T47D (cell line): Measurements from ENCODE around the gene LCN2.
A peak's percentile ranks its signal among the peaks of the same experiment; 100 is the strongest.

ENCODE experiments used
- DNase-seq, 2 experiments: peaks; one replicate each; pipeline versions ENCODE4 v3.0.0 to v3.0.0-alpha.2; 2011 to 2012; ENCODE audit warnings: low read depth in 1 of 2, low spot score in 1 of 2
- JUND ChIP-seq: IDR thresholded peaks from 2 replicates; pipeline ENCODE4 v1.6.1; 2012; ENCODE audit warnings: low read depth
- in situ Hi-C: cut with HindIII; loops from 2 replicates; pipeline ENCODE4 v1.10.0; 2016; ENCODE audit warnings: low sequenced_read_pairs, low pct_unique_long_range_greater_than_20kb

The LCN2 gene

GRCh38 chr9:128152133-128153059 lies 3.1 kb downstream of the LCN2 start:
- no peak for TF ChIP-seq JUND
- in situ Hi-C loops: no loop called here
- DNase-seq: no peak

- TF ChIP-seq JUND: no peak
- in situ Hi-C loops: no loop called here
These were observed 4.0 kb downstream of the LCN2 start for GRCh38 chr9:128153060-128153946.

GRCh38 chr9:128153947-128154695 lies 4.9 kb downstream of the LCN2 start:
- TF ChIP-seq JUND: no peak
- in situ Hi-C loops: no loop called here
- DNase-seq: no peak

More at GRCh38 chr9:128153060-128153946, 4.0 kb downstream of the LCN2 start:
- DNase-seq: no peak

- in situ Hi-C loops: no loop called here
- TF ChIP-seq JUND: no peak
- DNase-seq: no peak
These were observed 6.7 kb downstream of the LCN2 start for GRCh38 chr9:128155736-128156500.

GRCh38 chr9:128159522-128159783 lies 10.2 kb downstream of the LCN2 start:
- no peak for DNase-seq
- TF ChIP-seq JUND: no peak
- in situ Hi-C loops: no loop called here

GRCh38 chr9:128159784-128160602 lies 10.7 kb downstream of the LCN2 start, which contains the start of gene BBLN:
Gene BBLN, plus strand, starts transcription at chr9:128160265. Its CDS starts 143 bp downstream, at chr9:128160408.
- TF ChIP-seq JUND: no peak
- DNase-seq: peak; percentile 98
- in situ Hi-C loops: no loop called here

GRCh38 chr9:128160603-128160987 lies 11.3 kb downstream of the LCN2 start:
- TF ChIP-seq JUND: no peak
- in situ Hi-C loops: no loop called here
- peak in 1 of 2 experiments; percentile 41 for DNase-seq

- in situ Hi-C loops: no loop called here
- TF ChIP-seq JUND: no peak
- no peak for DNase-seq
These were observed 12.1 kb downstream of the LCN2 start for GRCh38 chr9:128161215-128161902.

GRCh38 chr9:128162215-128163026 lies 13.2 kb downstream of the LCN2 start:
- no peak for TF ChIP-seq JUND
- DNase-seq: no peak
- in situ Hi-C loops: no loop called here

- no peak for TF ChIP-seq JUND
- in situ Hi-C loops: no loop called here
These were observed 13.8 kb downstream of the LCN2 start for GRCh38 chr9:128163027-128163515.

More at GRCh38 chr9:128163027-128163515, 13.8 kb downstream of the LCN2 start:
- DNase-seq: no peak
